Heart left ventricle (tissue), 13 donors: ENCODE measurements around the gene KRTCAP2.

Experiments used
- CTCF ChIP-seq, 12 donors: fragments of 200-600 bp; sonication (generic) in 4 of 12; IDR thresholded peaks; one replicate each; pipeline versions ENCODE4 v1.5.0 to v1.8.0; 2018 to 2022; ENCODE audit warnings: antibody characterized with exemption in 12 of 12, mild to moderate bottlenecking in 5 of 12
- POLR2A ChIP-seq, 2 donors: fragments of 450-650 bp; IDR thresholded peaks; one replicate each; pipeline ENCODE4 v1.6.1; 2017; ENCODE audit warnings: antibody characterized with exemption in 2 of 2, mild to moderate bottlenecking in 2 of 2, moderate library complexity in 2 of 2
- donor health status: ischemic (EF 13 %, LVEDD 7.1; RV severe dilation, severe dysfunction).
- donor health status: DM: no; HTN: yes; CAD: no.
- donor health status: DM: no; HTN: no; CAD: no.
- donor health status: ischemic (EF 25% LVEDD 6.9; RV normal size, moderate dysfunction).
- donor health status: ischemic (EF 25% LVEDD 5.7; RV mildly dilated, moderate dysfunction).
- donor health status: ischemic (EF 35%, LVEDD 5.7; RV mildly dilated, moderate dysfunction).
- donor health status: nonischemic (EF 11% LVEDD 7.7; RV severe dilation, severe dysfunction).
- donor health status: DM: yes; HTN: yes; CAD: no.
- donor health status: PGD.
- donor health status: ischemic (EF 29% LVEDD 5.4; RV normal size, mild dysfunction).
- donor health status: nonischemic (EF 23%, LVEDD 6.1; RV moderate dilation, normal function).

- TF ChIP-seq POLR2A (IDR thresholded peaks at IDR 0.05) (no peak), CTCF (IDR thresholded peaks at IDR 0.05) (no peak)
Observed at GRCh38 chr1:155125511-155125945, 47.6 kb downstream of the KRTCAP2 start.
